Mammary epithelial cell (primary cell): Measurements from ENCODE around the gene SMC1A.

ENCODE experiments used
- CTCF ChIP-seq, 2 donors: IDR thresholded peaks in 1 of 2; conservative IDR thresholded peaks in 1 of 2; 2 replicates each; pipeline ENCODE4 v1.5.1; 2011 to 2012; ENCODE audit warnings: inconsistent platforms in 2 of 2, low read length in 2 of 2, mild to moderate bottlenecking in 2 of 2, control low read depth in 1 of 2, low read depth in 1 of 2; ENCODE audit not compliant: insufficient read depth in 1 of 2; ENCODE audit errors: extremely low read depth in 1 of 2
- EZH2 ChIP-seq: IDR thresholded peaks from 2 replicates; pipeline ENCODE4 v1.6.1; 2012; ENCODE audit warnings: low read length, inconsistent platforms, borderline replicate concordance

GRCh38 chrX:53374923-53375322, 47.5 kb downstream of the SMC1A start:
- TF ChIP-seq CTCF (conservative IDR thresholded peaks at IDR 0.05 in 1 of 2, IDR thresholded peaks at IDR 0.05 in 1 of 2; ENCODE audit: extremely low read depth in 1 of 2, insufficient read depth in 1 of 2, low read depth in 1 of 2, low read length in 2 of 2): no peak
- TF ChIP-seq EZH2: no peak
